ENCODE data around the gene HJURP.

Gene HJURP

GRCh38 chr2:233839447-233839820, 14.9 kb downstream of the HJURP start:
- no peak overlapping the region for H3K9ac ChIP-seq (ENCODE audit: low read depth, low read length)
- no peak overlapping the region for H2AFZ ChIP-seq (ENCODE audit: low read depth, low read length)
- TF ChIP-seq CTCF (IDR thresholded peaks at IDR 0.05; ENCODE audit: borderline replicate concordance, extremely low read depth, low read length, poor library complexity, severe bottlenecking): no peak
- TF ChIP-seq EZH2 (IDR thresholded peaks at IDR 0.05; ENCODE audit: borderline replicate concordance, low read depth, low read length, severe bottlenecking): no peak
- H4K20me1 ChIP-seq (ENCODE audit: insufficient read depth, low read length): peaks cover 76% of the 10 kb centered on the region
- peaks cover 82% of the 10 kb centered on the region for H3K79me2 ChIP-seq (ENCODE audit: insufficient read depth, low read length)
- ATAC-seq (ENCODE audit: insufficient read depth, low read depth) (no peak), DNase-seq (no peak)
- H3K27me3 ChIP-seq (ENCODE audit: insufficient read depth, low read length, poor library complexity): no peaks in the 10 kb centered on the region
- H3K36me3 ChIP-seq (ENCODE audit: insufficient read depth, low read length): peaks cover 100% of the 10 kb centered on the region
- H3K27ac ChIP-seq (ENCODE audit: low read length): no peak overlapping the region
- peak overlapping the region; percentile 48 for H3K4me2 ChIP-seq (ENCODE audit: insufficient read depth, low read length)
- peaks cover 50% of the 10 kb centered on the region for H3K4me1 ChIP-seq (ENCODE audit: insufficient read depth, low read length)
- peak overlapping the region in 1 of 2 experiments; percentile 21; a peak in 1 of 4 replicates for H3K4me3 ChIP-seq (ENCODE audit: low read depth in 1 of 2, low read length in 2 of 2)
- H3K9me3 ChIP-seq (ENCODE audit: insufficient read depth, low read length, severe bottlenecking): no peaks in the 10 kb centered on the region

- Histone ChIP-seq H3K27ac (ENCODE audit: low read length) (no peak overlapping the region), H3K79me2 (ENCODE audit: insufficient read depth, low read length) (peaks cover 77% of the 10 kb centered on the region), H3K4me2 (ENCODE audit: insufficient read depth, low read length) (peak overlapping the region; percentile 48), H3K9me3 (ENCODE audit: insufficient read depth, low read length, severe bottlenecking) (no peaks in the 10 kb centered on the region), H3K4me3 (ENCODE audit: low read depth in 1 of 2, low read length in 2 of 2) (peak overlapping the region in 1 of 2 experiments; percentile 21; a peak in 1 of 4 replicates), H3K36me3 (ENCODE audit: insufficient read depth, low read length) (peaks cover 100% of the 10 kb centered on the region), H3K9ac (ENCODE audit: low read depth, low read length) (no peak overlapping the region), H4K20me1 (ENCODE audit: insufficient read depth, low read length) (peaks cover 71% of the 10 kb centered on the region), H3K27me3 (ENCODE audit: insufficient read depth, low read length, poor library complexity) (no peaks in the 10 kb centered on the region), H3K4me1 (ENCODE audit: insufficient read depth, low read length) (peaks cover 45% of the 10 kb centered on the region), H2AFZ (ENCODE audit: low read depth, low read length) (no peak overlapping the region)
- DNase-seq (no peak), ATAC-seq (ENCODE audit: insufficient read depth, low read depth) (no peak)
- TF ChIP-seq CTCF (IDR thresholded peaks at IDR 0.05; ENCODE audit: borderline replicate concordance, extremely low read depth, low read length, poor library complexity, severe bottlenecking) (no peak), EZH2 (IDR thresholded peaks at IDR 0.05; ENCODE audit: borderline replicate concordance, low read depth, low read length, severe bottlenecking) (no peak)
Measured at GRCh38 chr2:233838726-233839446, 15.4 kb downstream of the HJURP start.

GRCh38 chr2:233838251-233838650, 16.1 kb downstream of the HJURP start:
- no peak for TF ChIP-seq EZH2 (IDR thresholded peaks at IDR 0.05; ENCODE audit: borderline replicate concordance, low read depth, low read length, severe bottlenecking)
- Histone ChIP-seq H3K79me2 (ENCODE audit: insufficient read depth, low read length) (peaks cover 70% of the 10 kb centered on the region), H3K4me3 (ENCODE audit: low read depth in 1 of 2, low read length in 2 of 2) (no peak overlapping the region), H2AFZ (ENCODE audit: low read depth, low read length) (no peak overlapping the region), H3K9ac (ENCODE audit: low read depth, low read length) (no peak overlapping the region), H3K36me3 (ENCODE audit: insufficient read depth, low read length) (peaks cover 95% of the 10 kb centered on the region), H3K27ac (ENCODE audit: low read length) (no peak overlapping the region), H4K20me1 (ENCODE audit: insufficient read depth, low read length) (peaks cover 65% of the 10 kb centered on the region), H3K4me2 (ENCODE audit: insufficient read depth, low read length) (peak overlapping the region; percentile 48; the same call in 1 of the 2 replicates), H3K9me3 (ENCODE audit: insufficient read depth, low read length, severe bottlenecking) (no peaks in the 10 kb centered on the region), H3K27me3 (ENCODE audit: insufficient read depth, low read length, poor library complexity) (no peaks in the 10 kb centered on the region), H3K4me1 (ENCODE audit: insufficient read depth, low read length) (peaks cover 41% of the 10 kb centered on the region)
- ATAC-seq (ENCODE audit: insufficient read depth, low read depth) (no peak), DNase-seq (no peak)

- H4K20me1 ChIP-seq (ENCODE audit: insufficient read depth, low read length): peaks cover 63% of the 10 kb centered on the region
- no peaks in the 10 kb centered on the region for H3K9me3 ChIP-seq (ENCODE audit: insufficient read depth, low read length, severe bottlenecking)
- H3K4me3 ChIP-seq (ENCODE audit: low read depth in 1 of 2, low read length in 2 of 2): no peak overlapping the region
- no peak for ATAC-seq (ENCODE audit: insufficient read depth, low read depth)
- H3K4me2 ChIP-seq (ENCODE audit: insufficient read depth, low read length): peak overlapping the region; percentile 14; the same call in 1 of the 2 replicates
- peaks cover 40% of the 10 kb centered on the region for H3K4me1 ChIP-seq (ENCODE audit: insufficient read depth, low read length)
- no peak for TF ChIP-seq EZH2 (IDR thresholded peaks at IDR 0.05; ENCODE audit: borderline replicate concordance, low read depth, low read length, severe bottlenecking)
- TF ChIP-seq CTCF (IDR thresholded peaks at IDR 0.05; ENCODE audit: borderline replicate concordance, extremely low read depth, low read length, poor library complexity, severe bottlenecking): no peak
- H3K27me3 ChIP-seq (ENCODE audit: insufficient read depth, low read length, poor library complexity): no peaks in the 10 kb centered on the region
- no peak overlapping the region for H3K27ac ChIP-seq (ENCODE audit: low read length)
- DNase-seq: no peak
- peaks cover 65% of the 10 kb centered on the region for H3K79me2 ChIP-seq (ENCODE audit: insufficient read depth, low read length)
- peaks cover 93% of the 10 kb centered on the region for H3K36me3 ChIP-seq (ENCODE audit: insufficient read depth, low read length)
- no peak overlapping the region for H2AFZ ChIP-seq (ENCODE audit: low read depth, low read length)
- no peak overlapping the region for H3K9ac ChIP-seq (ENCODE audit: low read depth, low read length)
Measured at GRCh38 chr2:233837694-233838229, 16.6 kb downstream of the HJURP start.
